OCI-LY7 (cell line): Measurements from ENCODE around the gene MLKL.

Experiments
- EZH2phosphoT487 ChIP-seq: fragments of 200-600 bp; sonication (generic); IDR thresholded peaks from 2 replicates; pipeline ENCODE4 v1.6.1; 2018; ENCODE audit warnings: low read depth, borderline replicate concordance, mild to moderate bottlenecking, mixed run types, antibody characterized with exemption, low read length, moderate library complexity, mixed read lengths
- TF ChIP-seq, protein P1 (sequence below): fragments of 200-600 bp; sonication (generic); conservative IDR thresholded peaks from 2 replicates; pipeline ENCODE4 v1.5.1; 2014; ENCODE audit warnings: mild to moderate bottlenecking, antibody characterized with exemption, low read length, moderate library complexity, mixed read lengths

DNA sequence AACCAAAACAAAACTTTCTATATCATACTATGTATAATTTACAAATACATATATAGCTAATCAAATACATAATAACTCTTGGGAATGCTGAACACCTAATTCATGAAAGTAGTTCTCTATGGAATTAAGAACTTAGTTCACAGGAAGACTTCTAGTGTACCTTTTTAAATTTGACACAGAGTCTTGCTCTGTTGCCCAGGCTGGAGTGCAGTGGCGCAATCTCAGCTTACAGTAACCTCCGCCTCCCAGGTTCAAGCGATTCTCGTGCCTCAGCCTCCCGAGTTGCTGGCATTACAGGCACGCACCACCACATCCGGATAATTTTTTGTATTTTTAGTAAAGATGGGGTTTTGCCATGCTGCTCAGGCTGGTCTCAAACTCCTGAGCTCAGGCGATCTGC is 58.7 kb downstream of the MLKL start:
- TF ChIP-seq, protein P1, sequence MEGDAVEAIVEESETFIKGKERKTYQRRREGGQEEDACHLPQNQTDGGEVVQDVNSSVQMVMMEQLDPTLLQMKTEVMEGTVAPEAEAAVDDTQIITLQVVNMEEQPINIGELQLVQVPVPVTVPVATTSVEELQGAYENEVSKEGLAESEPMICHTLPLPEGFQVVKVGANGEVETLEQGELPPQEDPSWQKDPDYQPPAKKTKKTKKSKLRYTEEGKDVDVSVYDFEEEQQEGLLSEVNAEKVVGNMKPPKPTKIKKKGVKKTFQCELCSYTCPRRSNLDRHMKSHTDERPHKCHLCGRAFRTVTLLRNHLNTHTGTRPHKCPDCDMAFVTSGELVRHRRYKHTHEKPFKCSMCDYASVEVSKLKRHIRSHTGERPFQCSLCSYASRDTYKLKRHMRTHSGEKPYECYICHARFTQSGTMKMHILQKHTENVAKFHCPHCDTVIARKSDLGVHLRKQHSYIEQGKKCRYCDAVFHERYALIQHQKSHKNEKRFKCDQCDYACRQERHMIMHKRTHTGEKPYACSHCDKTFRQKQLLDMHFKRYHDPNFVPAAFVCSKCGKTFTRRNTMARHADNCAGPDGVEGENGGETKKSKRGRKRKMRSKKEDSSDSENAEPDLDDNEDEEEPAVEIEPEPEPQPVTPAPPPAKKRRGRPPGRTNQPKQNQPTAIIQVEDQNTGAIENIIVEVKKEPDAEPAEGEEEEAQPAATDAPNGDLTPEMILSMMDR: no peak
- no peak for TF ChIP-seq EZH2phosphoT487
